HG02973 (cell line): ENCODE data around the gene PBX1.
A peak's percentile ranks its signal among the peaks of the same experiment; 100 is the strongest.
"Not testable (repeated sequence)": the region's sequence is repeated elsewhere in the genome, so short reads cannot be mapped to it uniquely, and the experiment has no call there.

Source experiments
- ATAC-seq: cut with Tn5 transposase; IDR thresholded peaks from one replicate; pipeline ENCODE4 v1.9.1; 2021; ENCODE audit warnings: moderate library complexity; ENCODE audit not compliant: unreplicated experiment

Gene PBX1

GRCh38 chr1:164637461-164638375 lies 78.7 kb downstream of the PBX1 start:
- no peak for ATAC-seq

- ATAC-seq = no peak
These were observed 79.7 kb downstream of the PBX1 start for GRCh38 chr1:164638492-164639202.

DNA sequence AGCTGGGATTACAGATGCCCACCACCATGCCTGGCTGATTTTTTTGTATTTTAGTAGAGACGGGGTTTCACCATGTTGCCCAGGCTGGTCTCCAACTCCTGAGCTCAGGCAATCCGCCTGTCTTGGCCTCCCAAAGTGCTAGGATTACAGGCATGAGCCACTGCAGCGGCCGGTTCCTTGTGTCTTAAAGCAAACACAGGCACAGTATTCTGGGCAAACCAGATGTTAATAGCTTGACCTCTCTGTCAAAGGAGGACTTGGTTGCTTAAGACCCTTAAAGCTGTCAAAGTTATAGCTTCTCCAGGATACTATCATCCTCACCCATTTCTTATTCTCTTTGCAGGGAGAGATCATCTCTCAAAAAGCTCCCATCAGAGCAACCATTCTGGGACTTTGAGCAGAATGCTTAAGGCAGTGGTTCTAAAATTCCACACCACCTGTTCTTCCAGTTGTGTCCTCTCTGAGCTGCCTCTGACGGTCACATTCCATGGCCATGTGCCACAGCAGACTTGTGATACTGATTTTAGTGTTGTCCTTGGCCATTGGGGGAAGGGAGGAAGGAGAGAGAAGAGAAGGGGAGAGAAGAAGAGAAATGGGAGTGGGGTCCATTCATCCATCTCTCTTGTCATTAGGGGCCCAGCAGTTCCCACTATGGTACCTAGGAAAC lies 81.8 kb downstream of the PBX1 start:
- no peak for ATAC-seq

GRCh38 chr1:164641353-164641730 lies 82.4 kb downstream of the PBX1 start:
- no peak for ATAC-seq

GRCh38 chr1:164643018-164643417 lies 84.0 kb downstream of the PBX1 start:
- ATAC-seq = no peak

DNA sequence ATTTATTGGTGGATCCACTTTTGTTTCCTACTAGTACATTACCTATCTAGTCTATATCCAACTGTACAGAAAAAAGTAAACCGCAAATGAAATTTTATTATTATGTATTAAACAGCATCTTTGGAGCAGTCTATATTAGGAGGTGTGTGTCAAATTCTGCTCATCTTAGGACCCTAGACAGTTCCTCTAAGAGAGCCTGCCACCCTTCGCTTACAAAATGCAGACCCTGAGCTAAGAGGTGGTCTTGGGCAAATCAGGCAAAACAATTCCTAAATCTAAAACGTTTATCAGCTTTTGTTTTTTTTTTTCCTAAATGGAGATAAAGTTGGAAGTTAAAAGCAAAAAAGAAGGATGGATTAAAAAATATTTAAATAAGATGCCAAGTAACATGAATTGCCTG lies 85.3 kb downstream of the PBX1 start:
- no peak for ATAC-seq

- ATAC-seq = no peak
These were observed 86.0 kb downstream of the PBX1 start for GRCh38 chr1:164644774-164645644.

GRCh38 chr1:164645921-164646320 lies 86.9 kb downstream of the PBX1 start:
- ATAC-seq = no peak

DNA sequence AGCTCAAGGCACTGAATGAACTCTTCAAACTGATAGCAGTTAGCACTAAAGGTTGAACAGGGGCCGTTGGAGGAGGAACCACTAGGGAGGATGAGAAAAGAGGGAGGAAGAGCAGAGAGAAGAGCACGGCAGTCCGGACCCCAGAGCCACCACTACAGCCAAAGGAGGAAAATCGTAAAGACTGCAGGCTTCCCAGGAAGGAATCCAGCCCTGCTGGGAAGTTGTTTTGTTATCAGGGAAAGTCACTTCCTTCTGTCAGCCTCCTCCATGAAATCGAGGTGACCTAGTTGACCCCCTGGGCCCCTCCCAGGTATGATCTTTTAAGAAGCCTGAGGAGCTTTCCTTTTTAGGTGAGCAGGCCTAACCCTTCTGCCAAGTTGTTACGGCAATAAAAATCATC lies 88.2 kb downstream of the PBX1 start:
- no peak for ATAC-seq

DNA sequence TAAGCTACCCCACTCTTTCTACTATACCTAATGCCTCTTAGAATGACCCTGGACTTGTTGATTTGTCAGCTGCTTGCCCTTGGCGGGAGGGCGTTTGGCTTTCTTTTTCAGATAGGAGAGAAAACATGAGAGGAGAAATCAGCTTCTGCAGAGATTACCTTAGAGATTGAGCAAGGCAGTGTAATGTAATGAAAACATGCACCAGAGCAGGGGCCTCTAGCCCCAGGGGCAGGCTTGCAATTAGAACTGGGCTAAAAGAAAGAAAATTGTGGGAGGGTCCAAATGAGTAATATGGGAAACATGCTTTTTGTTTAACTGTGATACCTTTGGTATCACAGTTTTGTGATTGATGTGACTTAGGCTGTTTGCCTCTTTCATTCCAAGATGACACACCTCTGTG lies 89.7 kb downstream of the PBX1 start:
- no peak for ATAC-seq

GRCh38 chr1:164649146-164649545 lies 90.2 kb downstream of the PBX1 start:
- no peak for ATAC-seq

DNA sequence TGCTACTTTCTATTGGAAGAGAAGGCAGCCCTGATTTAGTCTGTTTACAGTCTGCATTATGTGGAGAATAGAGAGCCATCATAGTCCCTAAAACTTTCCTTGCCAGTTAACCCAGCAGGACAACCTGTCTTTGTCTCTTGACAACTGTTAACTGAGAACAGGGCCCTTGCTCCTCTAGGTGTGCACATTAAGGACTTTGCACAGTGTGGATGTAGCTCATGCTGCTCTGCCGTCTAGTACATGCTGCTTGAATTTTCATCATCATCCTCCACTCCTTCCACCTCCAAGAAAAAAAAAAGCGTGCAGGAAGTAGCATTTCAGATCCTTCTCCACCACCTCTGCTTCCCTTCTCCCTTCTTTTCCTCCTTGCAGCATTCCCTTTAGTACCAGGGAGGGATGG lies 91.5 kb downstream of the PBX1 start:
- ATAC-seq = no peak

DNA sequence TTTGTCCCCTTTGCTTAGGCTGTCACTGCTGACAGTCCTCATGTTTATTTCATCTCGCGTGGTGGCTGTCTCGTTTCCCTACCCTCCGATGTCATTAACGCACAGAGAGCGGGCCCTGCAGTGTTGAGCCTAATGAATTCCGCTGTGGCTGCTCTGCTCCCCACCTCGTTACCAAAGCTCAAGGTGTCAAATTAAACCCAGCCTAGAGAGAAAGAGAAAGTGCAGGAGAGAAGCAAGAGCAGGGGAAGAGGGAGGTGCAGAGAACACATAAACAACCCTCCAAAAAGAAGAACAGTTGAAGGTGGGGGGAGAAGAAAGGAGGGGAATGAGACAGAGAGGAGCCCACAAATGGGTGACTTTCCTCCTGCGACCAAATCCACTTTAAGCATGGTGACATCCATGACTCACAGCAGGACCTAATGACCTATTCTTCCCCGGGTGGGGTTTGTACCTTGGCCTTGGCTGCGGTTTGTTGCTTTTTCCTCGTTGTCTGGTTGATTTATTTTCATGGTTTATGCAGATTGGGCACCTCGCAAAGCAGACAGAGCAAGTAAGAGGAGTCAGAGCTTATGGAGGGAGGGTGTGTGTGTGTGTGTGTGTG lies 92.5 kb downstream of the PBX1 start:
- ATAC-seq = no peak

- not testable (repeated sequence) for ATAC-seq
These were observed 94.0 kb downstream of the PBX1 start for GRCh38 chr1:164652969-164653368.

DNA sequence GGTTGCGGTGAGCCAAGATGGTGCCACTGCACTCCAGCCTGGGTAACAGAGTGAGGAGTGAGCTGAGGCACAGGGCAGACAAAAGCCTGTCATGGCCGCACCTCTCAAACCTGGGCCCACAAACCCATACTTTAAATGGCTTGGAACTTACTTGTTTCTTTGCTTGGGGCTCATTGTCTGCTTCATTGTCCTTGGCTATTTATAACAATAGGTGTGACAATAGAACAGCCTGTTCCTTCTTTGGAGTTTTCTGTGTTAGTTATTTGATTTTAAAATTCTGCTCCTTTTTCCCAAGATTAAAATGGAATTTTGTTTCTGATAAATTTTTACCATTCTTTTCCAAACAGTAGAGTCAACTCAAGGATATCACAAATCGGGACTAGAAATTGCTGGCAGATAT lies 94.7 kb downstream of the PBX1 start:
- ATAC-seq = no peak

- no peak for ATAC-seq
These were observed 95.2 kb downstream of the PBX1 start for GRCh38 chr1:164654200-164654599.

DNA sequence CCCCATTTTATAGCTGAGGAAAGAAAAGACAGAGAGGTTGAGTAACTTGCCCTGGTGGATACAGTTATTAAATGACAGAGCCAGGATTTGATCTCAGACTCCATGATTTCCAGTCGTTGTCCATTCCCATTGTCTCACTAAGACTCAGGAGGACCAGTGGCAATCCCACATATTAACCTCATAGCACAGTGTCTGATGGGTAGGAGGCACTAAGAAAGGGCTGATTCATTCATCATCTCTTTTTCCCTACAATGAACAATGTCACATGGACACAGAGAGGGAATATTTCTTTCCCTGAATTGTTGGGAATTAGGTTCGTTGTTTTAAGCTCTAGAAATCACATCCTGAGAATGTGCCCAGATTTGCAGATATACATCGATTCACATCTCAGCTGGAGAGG lies 99.9 kb downstream of the PBX1 start:
- ATAC-seq = no peak

- ATAC-seq = no peak
These were observed 100.8 kb downstream of the PBX1 start for GRCh38 chr1:164659621-164660411.

DNA sequence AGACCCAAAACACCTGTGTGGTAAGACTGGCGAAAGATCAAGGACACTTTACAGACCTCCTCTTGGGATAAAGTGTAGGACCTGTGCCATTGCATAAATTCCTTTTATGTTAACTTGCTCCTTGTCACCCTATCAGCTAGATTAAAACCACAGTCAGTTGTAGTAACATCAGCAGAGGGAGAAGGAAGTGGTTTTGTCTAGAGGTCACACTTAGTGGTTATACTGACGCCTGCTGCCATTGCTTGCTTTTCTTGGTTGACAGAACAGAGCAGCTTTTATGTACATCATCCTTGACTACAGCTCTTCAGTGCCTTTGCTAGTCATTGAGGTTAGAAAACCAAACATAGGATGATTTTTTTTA lies 101.4 kb downstream of the PBX1 start:
- ATAC-seq = peak; percentile 75

- no peak for ATAC-seq
These were observed 101.8 kb downstream of the PBX1 start for GRCh38 chr1:164660775-164661174.
